Left colon (tissue), 2 donors: ENCODE results near the gene AP5Z1. TPM values are rescaled to one million over a fixed set of nuclear protein-coding genes. Genes with fewer than 3 reads are reported as not detected.
"Not testable (repeated sequence)": the region's sequence is repeated elsewhere in the genome, so short reads cannot be mapped to it uniquely, and the experiment has no call there.

Experiments used
- ATAC-seq: fragments of 200-7000 bp; cut with Tn5 transposase; one replicate; pipeline ENCODE4 v1.9.1; 2020; ENCODE audit warnings: mild to moderate bottlenecking, moderate library complexity
- DNase-seq, 2 donors: peaks; one replicate each; pipeline ENCODE4 v3.0.0-alpha.2; 2020
- intact Hi-C, 2 donors: fragments of 100-400 bp; cut with DNase I in 1 of 2; cut with micrococcal nuclease in 1 of 2; formaldehyde crosslinking; loops; one replicate each; pipeline versions ENCODE4 v1.11.2 to v1.14.0; 2022; cut with DNase I, micrococcal nuclease
- total RNA-seq, 2 donors: library from RNA; stranded (reverse); fragmentation: NEBNext Ultra II Directional; extraction: Animal tissue kit (Norgen Biotek cat#: 25700); gene quantifications; one replicate each; pipeline ENCODE4 v1.2.1, GENCODE V29; 2021
- donor health status: DM: no; HTN: no; CAD: no.
- donor health status: DM: yes; HTN: yes; CAD: no.

AP5Z1 gene
- total RNA-seq, 2 donors from 2014 or later: 35.8 to 47.5 TPM

DNA sequence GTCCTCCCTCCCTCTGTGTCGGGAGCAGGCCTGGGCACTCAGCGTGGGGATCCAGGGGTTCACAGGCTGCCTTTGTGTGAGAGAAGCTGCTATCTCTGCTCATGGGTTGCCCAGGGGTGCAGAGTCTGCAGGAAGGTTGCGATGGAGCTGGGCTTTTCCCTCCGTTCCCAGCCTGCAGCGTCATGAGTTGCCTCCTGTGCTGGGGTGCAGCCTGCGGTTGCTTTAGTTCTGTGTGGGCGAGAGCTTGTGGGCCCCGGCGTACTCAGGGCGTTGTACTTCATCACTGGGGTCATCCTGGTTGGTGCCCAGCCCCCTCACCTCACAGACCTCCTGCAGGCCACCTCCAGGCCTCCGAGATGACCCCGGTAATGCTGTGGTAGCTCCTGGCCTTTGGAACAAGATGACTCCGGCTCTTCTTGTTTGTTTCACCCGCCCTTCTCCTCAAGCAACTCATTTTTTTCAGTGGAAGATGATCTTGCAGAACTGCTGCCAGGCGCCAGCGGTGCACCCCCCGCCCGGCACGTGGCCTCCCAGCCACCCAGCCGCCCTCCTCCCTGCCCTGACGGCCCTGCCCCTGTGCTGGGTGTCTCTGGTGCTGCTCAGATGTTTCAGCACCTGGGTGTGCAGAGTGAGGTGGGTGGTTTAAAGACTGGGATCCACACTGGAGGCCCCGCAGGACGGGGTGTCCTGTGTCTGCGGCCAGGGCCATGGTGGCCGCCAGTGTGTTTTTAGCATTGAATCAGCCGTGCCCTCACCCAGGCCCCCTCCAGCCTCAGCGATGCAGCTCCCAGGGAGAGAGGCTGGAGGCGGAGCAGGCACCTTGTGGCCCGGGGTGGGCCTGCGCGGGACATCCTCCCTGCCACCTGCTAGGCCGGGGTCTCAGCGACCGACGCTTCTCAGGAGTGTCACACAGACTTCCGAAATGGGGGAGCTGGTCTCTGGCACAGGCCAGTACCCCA, 7.2 kb downstream of the AP5Z1 start:
- ATAC-seq: peak; percentile 9
- intact Hi-C loops: no loop called here
- no peak for DNase-seq

DNA sequence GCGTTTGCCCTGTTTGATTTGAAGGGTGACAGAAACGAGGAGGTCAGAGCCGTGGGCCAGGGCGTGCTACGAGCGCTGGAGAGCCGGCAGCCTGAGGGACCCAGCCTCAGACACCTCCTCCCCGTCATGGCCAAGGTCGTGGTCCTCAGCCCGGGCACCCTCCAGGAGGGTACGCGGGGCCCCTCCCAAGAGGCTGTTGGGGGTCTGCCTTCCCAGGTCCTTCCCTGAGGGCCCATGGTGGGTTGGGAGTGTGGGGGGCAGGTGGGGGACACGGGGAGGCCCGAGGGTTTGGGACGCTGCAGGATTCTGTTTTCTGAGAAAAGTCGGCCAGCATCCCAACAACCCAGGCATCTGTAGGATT, 7.8 kb downstream of the AP5Z1 start:
- intact Hi-C loops: no loop called here
- ATAC-seq: no peak
- DNase-seq: no peak

DNA sequence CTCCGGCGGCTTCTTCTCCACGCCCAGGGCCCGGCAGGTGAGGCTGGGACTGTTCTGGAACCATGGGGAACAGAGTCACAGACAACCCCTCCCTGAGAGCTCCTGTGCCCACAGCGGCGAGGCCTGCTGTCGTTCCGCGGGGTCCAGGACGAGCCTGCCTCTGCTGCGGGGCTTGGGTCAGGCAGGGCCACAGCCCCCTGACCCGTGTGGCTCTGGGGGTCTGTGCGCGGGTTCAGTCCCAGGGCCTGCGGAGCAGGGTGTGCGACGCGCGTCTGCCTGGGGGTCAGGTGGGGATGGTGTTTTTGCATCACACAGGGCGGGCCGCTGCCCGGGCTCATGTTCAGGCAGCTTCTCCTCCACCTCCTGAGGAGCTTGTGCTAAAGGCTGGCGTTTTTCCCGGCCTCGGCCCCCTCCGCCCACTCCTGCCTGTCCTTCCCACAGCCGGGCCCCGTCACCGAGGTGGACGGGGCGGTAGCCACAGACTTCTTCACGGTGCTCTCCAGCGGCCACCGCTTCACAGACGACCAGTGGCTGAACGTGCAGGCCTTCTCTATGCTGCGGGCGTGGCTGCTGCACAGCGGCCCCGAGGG, 8.4 kb downstream of the AP5Z1 start:
- ATAC-seq: no peak
- intact Hi-C loops: no loop called here

DNA sequence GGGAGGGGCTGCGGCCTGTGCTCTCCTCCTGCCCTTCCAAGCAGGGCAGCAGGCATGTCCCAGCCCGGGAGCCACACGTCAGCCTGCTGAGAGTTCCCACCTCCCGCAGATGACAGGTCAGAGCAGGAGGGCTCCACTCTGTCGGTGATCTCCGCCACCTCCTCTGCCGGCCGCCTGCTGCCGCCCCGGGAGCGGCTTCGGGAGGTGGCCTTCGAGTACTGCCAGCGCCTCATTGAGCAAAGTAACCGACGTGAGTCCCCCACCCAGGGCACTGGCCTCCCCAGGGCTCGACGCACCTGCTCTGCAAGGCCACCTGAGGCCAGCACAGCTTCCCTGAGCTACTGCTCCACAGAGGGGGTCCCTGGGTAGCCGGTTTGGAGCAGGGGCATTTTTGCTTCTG, 9.4 kb downstream of the AP5Z1 start:
- DNase-seq (no peak), ATAC-seq (no peak)
- intact Hi-C loops: no loop called here

More for the DNA sequence above, 8.4 kb downstream of the AP5Z1 start:
- no peak for DNase-seq

DNA sequence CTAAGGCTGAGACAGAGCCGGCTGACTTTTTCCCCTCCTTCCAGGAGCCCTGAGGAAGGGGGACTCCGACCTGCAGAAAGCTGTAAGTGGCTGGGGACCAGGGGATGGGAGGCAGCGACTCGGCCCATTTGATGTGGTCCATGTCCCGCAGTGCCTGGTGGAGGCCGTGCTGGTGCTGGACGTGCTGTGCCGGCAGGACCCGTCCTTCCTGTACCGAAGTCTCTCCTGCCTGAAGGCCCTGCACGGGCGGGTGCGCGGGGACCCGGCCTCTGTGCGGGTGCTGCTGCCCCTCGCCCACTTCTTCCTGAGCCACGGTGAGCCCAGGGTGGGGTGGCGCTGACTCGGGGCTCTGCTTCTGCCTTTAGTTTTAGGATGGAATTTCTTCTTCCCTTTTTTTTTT, 9.9 kb downstream of the AP5Z1 start:
- no peak for ATAC-seq
- DNase-seq: no peak
- intact Hi-C loops: no loop called here

DNA sequence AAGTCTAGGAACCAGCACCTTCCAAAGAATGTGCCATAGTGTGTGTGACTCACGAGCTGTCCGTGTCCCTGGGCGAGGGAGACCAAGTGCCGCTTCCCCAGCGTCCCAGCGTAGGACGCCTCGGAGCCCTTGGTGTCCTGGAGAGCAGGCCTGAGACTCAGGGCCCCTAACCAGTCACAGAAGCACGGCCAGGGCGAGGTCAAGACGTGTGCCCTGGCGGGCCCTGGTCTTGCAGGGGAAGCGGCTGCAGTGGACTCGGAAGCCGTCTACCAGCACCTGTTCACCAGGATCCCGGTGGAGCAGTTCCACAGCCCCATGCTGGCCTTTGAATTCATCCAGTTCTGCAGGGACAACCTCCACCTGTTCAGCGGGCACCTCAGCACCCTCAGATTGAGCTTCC, 10.6 kb downstream of the AP5Z1 start:
- no peak for DNase-seq
- ATAC-seq: no peak
- intact Hi-C loops: no loop called here

DNA sequence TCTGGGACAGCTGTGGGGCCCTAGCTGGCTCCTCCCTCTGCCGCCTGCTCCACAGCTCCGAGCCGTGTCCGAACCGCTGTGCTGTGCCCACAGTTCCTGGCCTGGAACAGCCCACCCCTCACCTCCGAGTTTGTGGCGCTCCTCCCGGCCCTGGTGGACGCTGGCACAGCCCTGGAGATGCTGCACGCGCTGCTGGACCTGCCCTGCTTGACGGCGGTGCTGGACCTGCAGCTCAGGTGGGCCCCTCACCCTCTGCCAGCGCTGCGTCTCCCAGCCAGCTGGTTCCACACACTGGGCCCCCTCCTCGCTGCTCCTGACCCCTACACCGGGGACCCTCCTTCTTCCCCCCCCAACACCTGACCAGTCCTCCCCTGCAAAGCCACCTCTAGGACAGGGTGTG, 12.1 kb downstream of the AP5Z1 start:
- DNase-seq: no peak
- ATAC-seq: no peak
- intact Hi-C loops: no loop called here

DNA sequence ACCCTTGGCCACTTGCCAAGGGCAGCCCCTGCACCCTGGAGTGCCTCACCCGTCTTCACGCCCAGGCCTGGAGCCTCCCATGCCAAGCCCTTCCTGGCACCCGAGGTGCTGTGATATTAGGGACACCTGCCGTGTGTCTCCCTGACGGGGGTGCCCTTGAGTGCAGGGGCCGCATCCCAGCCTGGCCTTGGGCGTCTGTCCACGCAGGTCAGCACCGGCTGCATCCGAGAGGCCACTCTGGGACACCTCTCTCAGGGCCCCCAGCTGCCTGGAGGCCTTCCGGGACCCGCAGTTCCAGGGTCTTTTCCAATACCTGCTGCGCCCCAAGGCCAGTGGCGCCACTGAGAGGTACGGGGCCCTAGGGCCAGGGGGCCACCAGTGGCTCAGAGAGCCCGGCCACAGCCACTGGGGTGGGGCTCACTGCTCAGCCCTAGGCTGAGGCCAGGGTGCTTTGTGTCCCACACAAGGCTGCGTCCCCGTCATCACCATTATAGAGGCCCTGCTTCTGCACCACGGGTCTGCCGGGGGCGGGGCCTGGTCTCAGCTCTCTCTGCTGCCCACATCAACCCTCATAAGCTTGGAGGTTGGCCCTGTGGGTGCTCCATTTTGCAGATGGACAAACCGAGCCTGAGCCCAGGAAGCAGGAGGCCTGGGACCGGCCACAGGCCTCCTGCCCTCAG, 12.7 kb downstream of the AP5Z1 start:
- ATAC-seq: no peak
- DNase-seq: no peak
- intact Hi-C loops: no loop called here

DNA sequence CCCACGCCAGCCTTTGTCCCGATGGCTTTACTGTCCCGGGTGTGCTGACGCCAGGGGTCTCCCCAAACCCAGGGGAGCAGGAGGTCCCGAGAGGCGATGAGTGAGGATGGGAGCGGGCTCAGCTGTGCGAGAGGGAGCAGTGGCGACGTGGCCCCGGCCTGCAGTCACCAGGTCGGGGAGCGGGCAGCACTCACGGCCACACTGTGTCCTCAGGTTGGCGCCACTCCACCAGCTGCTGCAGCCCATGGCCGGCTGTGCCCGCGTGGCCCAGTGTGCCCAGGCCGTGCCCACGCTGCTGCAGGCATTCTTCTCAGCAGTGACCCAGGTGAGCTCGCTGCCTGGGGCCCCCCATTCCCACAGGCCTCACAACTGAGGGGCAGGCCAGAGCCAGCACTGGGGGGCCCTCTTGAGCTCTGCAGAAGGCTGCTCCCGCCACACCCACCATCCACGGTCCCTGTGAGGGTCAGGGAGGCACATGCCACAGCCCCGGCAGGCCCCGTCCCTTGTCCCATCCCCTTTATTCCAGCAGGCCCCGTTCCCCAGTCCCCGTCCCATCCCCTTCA, 13.3 kb downstream of the AP5Z1 start:
- ATAC-seq: no peak
- DNase-seq: no peak
- intact Hi-C loops: no loop called here

DNA sequence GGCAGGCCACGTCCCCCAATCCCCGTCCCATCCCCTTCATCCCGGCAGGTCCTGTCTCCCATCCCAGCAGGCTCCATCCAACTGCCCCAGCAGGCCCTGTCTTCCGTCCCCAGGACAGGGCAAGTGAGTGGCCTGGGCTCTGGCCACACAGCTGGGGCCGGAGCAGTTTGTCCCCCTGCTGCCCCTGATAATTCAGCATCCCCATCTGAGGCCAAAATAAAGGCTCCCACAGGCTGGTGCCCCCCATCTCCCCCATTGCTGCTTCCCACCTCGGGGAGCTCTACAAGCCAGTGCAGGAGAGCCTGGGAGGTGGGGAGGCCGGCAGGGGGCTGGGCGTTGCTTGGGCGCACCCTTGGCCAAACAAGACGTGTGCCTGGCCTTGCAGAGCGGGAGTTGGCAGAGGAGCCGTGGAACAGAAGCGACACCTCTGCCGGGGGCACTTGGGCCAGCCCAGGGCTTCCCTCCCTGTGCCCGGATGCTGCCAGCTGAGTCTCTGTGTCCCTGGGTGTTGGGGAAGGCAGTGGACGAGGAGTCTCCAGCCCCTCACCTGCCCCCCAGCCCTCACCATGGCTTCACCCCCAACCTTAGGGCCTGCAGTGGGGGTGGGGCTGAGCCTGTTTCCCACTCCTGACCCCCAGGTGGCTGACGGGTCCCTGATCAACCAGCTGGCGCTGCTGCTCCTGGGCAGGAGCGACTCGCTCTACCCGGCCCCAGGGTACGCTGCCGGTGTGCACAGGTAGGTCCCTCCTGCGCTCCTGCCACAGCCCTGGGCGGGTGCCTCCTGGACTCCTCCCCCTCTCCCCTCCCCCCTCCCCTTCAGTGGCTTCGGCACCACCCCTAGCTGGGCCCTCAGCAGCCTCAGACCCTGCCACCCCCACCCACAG, 14.0 kb downstream of the AP5Z1 start:
- intact Hi-C loops: loop anchor here in 1 of 2 donors (10.0 kb wide), 1 partner anchor 295 kb away; no protein-coding TSS in a partner anchor
- DNase-seq (no peak), ATAC-seq (no peak)

DNA sequence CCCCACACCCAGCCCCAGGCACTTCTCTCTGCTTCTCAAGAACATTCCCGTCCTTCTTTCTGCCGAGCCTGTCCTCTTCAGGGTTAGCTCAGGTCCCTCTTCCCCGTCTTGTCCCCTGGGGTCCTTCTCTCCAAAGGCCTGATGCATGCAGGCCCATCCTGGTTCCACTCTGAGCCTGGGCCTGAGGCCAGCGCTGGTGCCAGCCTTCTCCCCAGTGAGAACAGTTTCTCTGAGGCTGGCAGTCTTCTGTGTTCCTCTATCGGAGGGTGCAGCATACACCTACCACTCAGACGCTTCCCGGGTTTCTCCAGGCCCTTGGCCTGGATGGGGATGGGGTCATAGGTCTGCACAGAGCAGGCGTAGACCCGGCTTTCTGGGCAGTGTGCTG, 14.6 kb downstream of the AP5Z1 start:
- intact Hi-C loops: loop anchor here in 1 of 2 donors (10.0 kb wide), 1 partner anchor 295 kb away; no protein-coding TSS in a partner anchor

DNA sequence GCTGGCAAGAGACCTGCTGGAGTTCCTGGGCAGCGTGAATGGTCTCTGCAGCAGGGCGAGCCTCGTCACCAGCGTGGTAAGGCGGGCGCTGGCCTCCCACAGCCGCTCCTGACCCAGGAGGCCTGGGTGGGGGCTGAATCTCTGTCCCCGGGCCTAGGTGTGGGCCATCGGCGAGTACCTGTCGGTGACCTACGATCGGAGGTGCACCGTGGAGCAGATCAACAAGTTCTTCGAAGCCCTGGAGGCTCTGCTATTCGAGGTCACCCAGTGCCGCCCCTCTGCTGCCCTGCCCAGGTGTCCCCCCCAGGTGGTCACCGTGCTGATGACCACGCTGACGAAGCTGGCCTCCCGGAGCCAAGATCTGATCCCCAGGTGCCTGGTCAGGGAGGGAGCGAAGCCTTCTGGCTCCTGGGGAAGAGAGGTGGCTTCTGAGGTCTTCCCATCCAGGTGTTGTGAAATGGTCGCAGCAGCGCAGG, 15.1 kb downstream of the AP5Z1 start:
- intact Hi-C loops: loop anchor here in 1 of 2 donors (10.0 kb wide), 1 partner anchor 294 kb away; no protein-coding TSS in a partner anchor
- no peak for DNase-seq
- ATAC-seq: no peak

More for the DNA sequence above, 14.6 kb downstream of the AP5Z1 start:
- no peak for ATAC-seq
- no peak for DNase-seq

DNA sequence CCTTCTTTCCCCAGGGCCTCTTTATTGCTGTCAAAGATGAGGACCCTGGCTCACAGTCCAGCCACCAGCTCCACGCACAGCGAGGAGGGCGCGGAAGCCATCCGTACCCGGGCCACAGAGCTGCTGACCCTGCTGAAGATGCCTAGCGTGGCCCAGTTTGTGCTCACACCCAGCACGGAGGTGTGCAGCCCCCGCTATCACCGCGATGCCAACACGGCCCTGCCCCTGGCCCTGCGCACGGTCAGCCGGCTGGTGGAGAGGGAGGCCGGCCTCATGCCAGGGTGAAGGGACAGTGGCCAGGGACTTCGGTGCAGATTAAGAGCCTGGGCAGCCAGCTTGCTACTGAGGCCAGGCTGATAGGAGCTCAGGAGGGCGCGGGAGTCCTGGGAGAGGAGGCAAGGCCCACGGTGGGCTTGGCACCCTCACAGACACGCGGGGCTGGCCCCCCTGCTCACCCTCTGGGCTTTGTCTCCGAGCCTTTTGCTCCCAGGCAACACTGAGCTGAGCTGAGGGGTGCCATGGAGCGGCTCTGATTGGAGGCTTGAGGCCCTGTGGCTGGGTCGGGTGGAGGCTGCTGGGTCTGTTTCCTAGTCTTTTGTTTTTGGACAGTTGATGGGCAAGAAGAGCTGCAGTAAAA, 15.8 kb downstream of the AP5Z1 start:
- DNase-seq (no peak), ATAC-seq (no peak)
- intact Hi-C loops: loop anchor here in 1 of 2 donors (10.0 kb wide), 1 partner anchor 294 kb away; no protein-coding TSS in a partner anchor

DNA sequence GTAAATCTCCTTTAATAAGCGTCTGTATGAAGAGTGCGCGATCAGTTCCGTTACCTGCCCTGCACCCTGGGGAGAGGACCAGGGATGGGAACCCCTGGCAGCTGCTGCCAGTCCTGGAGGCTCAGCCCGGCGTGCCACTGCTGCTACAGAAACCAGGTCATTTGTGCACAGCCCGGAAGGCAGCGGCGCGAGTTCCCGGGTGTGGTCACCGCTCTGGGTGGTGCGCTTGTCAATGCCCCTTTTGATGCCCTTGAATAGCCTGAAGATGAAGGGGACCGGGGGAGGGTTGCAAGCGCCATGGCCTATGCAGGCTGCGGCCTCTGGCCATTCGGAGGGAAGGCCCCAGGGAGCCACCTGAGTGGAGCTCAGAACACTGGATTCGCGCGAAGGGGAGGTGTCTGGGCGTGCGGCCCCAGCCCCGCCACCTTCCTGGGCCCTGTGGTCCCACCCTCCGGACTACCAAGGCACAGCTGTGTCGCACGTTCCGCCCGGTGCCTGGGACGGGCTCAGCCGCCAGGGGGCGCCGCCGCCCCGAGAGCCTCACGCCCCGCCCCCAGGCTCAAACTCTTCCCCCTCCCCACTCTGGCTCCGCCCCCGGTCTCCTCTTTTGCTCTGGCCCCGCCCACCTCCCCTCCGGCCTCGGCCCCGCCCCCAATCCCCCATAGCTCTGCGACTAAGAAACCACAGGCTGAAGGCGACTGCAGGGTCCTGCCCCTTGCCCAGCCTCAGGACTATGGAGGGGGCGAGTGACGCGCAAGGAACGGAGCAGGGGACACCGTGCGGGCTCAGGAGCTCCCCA, 16.5 kb downstream of the AP5Z1 start:
- intact Hi-C loops: loop anchor here in 1 of 2 donors (10.0 kb wide), 1 partner anchor 293 kb away; no protein-coding TSS in a partner anchor

DNA sequence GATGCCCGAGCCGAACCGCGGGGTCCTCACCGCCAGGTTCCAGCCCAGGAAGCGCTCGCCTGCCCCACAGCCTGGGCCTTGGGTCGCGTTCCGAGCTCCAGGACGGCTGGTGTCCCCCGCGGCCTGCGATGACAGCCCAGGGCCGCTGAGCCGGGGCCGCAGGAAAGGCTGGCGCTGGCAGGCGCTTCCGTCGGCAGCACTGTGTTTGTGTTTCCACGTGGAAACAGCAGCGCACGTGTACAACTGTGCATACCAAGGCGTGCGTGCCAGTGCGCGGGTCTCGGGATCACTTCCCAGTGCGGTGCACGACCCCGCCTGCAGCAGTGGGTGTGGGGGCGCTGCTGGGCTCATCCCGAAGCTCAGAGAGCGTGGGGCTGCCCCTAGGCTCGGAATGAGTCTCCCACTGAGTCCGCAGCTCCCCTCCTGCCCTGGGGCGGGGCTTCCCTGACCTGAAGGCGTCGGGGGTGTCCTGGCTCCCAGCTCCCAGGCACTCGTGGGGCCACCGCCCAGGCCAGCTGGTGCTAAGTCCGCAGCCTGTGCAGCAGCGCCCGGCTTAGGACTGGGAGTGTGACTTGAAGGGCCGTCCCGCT, 17.2 kb downstream of the AP5Z1 start:
- intact Hi-C loops: loop anchor here in 1 of 2 donors (10.0 kb wide), 1 partner anchor 292 kb away; no protein-coding TSS in a partner anchor
- DNase-seq (peak in 1 of 2 donors; percentile 38), ATAC-seq (peak; percentile 51)

More for the DNA sequence above, 16.5 kb downstream of the AP5Z1 start:
- DNase-seq (peak in 1 of 2 donors; percentile 76), ATAC-seq (peak; percentile 74)

DNA sequence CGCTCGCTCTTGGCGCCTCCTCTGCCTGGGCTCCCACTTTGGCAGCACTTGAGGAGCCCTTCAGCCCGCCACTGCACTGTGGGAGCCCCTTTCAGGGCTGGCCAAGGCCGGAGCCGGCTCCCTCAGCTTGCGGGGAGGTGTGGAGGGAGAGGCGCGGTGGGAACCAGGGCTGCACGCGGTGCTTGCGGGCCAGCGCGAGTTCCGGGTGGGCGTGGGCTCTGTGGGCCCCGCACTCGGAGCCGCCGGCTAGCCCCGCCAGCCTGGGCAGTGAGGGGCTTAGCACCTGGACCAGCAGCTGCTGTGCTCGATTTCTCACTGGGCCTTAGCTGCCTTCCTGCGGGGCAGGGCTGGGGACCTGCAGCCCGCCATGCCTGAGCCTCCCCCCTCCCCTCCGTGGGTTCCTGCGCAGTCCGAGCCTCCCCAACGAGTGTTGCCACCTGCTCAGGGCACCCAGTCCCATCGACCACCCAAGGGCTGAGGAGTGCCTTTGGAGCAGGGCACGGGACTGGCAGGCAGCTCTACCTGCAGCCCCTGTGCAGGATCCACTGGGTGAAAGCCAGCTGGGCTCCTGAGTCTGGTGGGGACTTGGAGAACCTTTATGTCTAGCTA, 18.1 kb downstream of the AP5Z1 start:
- intact Hi-C loops: loop anchor here in 1 of 2 donors (10.0 kb wide), 1 partner anchor 291 kb away; no protein-coding TSS in a partner anchor
- not testable (repeated sequence) for ATAC-seq

More for the DNA sequence above, 18.1 kb downstream of the AP5Z1 start:
- DNase-seq: not testable (repeated sequence)
